Upper lobe of left lung (tissue), 4 donors: ENCODE measurements around the gene TNFAIP2.

Experiments
- CTCF ChIP-seq, 6 experiments: fragments of 450-650 bp in 4 of 6; fragments of 200-600 bp in 2 of 6; sonication (generic) in 2 of 6; IDR thresholded peaks; one replicate each; pipeline ENCODE4 v1.5.1; 2016 to 2019; ENCODE audit warnings: antibody characterized with exemption in 6 of 6
- EP300 ChIP-seq, 4 donors: sonication (generic); formaldehyde crosslinking; IDR thresholded peaks; one replicate each; pipeline ENCODE4 v1.5.1; 2017; ENCODE audit warnings: antibody characterized with exemption in 4 of 4, control low read depth in 2 of 4
- POLR2A ChIP-seq, 4 donors: fragments of 450-650 bp; IDR thresholded peaks; one replicate each; pipeline ENCODE4 v1.5.1; 2016 to 2017; ENCODE audit warnings: antibody characterized with exemption in 4 of 4, mild to moderate bottlenecking in 2 of 4
- POLR2AphosphoS5 ChIP-seq, 2 donors: sonication (generic); formaldehyde crosslinking; IDR thresholded peaks; one replicate each; pipeline ENCODE4 v1.5.1; 2017; ENCODE audit warnings: antibody characterized with exemption in 2 of 2

DNA sequence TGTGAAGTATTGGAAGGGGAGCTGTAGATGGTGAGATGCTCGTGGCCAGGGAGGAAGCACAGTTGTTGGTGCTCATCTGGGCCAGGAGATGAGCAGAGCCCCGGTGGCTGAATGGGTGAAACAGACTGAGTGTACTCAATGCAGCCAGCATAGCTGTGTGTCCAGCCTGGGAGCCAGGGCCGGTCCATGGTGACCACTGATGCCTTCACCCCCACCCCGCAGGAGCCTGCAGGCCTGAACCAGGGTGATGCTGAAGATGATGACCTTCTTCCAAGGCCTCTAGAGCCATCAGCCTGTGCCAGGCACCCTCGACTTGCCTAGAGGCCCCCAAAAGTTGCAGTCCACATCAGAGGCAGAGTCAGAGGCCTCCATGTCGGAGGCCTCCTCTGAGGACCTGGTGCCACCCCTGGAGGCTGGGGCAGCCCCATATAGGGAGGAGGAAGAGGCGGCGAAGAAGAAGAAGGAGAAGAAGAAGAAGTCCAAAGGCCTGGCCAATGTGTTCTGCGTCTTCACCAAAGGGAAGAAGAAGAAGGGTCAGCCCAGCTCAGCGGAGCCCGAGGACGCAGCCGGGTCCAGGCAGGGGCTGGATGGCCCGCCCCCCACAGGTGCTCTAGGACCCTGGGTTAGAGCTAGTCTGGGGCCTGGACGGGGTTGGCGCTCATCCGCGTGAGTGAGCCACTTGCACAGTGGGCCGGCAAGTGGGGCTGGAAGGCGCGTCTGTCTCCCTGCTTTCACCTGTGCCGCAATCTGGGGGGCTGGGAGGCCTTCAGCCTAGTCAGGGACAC is 3.0 kb downstream of the TNFAIP2 start:
- TF ChIP-seq CTCF (IDR thresholded peaks at IDR 0.05) (no peak), POLR2A (IDR thresholded peaks at IDR 0.05) (no peak), EP300 (IDR thresholded peaks at IDR 0.05) (no peak), POLR2AphosphoS5 (IDR thresholded peaks at IDR 0.05) (no peak)
